Stimulated activated CD4-positive, alpha-beta T cell treated with anti-CD3 and anti-CD28 coated beads, Interleukin-12 subunit alpha, Interleukin-12 subunit beta, amount 100 ng/mL, for 4 hours (primary cell): Measurements from ENCODE around the gene RNF130.
"Not testable (repeated sequence)": the region's sequence is repeated elsewhere in the genome, so short reads cannot be mapped to it uniquely, and the experiment has no call there.

Source experiments
- DNase-seq: peaks from one replicate; pipeline ENCODE4 v3.0.0-alpha.2; 2020

The RNF130 gene

DNA sequence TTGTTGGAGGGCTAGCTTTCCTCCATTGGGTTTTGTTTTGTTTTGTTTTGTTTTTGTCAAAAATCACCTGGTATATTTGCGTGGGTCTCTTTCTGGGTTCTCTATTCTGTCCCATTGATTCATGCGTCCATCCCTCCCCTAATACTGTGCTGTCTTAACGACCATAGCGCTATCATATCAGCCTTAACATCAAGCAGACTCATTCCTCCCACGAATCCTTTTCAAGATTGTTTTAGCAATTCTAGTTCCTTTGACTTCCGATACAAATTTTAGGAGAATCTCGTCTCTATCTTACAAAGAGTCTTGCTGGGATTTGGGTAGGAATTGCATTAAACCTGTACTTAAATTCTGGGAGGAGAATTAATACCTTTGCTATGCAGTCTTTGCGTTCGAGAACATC is 31.1 kb upstream of the RNF130 start:
- no peak for DNase-seq

DNA sequence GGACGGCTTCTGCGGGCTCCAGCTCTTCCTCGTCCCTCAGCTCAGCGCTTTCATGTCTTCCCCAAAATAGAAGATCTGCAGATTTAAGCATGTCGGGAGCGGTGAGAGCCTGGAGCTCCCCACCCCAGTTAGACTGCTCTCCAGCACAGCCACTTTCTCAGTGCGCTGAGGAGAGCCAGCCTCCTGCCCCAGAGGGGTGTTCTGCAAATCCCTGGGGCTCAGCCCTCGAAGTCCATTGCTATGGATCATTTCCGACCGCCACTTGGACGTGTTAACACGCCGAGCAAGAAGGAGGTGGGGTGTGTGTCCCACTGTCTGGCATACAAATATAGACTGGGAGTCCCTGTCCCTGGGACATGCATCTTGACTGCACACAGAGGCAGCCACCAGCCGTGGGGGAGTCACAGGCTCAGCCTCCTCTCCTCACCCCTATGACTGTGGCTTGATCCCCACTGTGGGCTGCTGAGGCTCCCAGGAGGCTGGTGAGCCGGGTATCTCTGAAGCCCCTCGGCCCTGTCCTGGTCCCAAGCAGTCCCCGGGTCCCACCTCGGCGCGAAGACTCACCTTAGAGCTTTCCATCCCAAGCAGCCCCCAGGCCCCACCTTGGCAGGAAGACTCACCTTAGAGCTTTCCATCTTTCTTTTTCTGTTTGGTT is 30.0 kb upstream of the RNF130 start:
- DNase-seq: no peak

DNA sequence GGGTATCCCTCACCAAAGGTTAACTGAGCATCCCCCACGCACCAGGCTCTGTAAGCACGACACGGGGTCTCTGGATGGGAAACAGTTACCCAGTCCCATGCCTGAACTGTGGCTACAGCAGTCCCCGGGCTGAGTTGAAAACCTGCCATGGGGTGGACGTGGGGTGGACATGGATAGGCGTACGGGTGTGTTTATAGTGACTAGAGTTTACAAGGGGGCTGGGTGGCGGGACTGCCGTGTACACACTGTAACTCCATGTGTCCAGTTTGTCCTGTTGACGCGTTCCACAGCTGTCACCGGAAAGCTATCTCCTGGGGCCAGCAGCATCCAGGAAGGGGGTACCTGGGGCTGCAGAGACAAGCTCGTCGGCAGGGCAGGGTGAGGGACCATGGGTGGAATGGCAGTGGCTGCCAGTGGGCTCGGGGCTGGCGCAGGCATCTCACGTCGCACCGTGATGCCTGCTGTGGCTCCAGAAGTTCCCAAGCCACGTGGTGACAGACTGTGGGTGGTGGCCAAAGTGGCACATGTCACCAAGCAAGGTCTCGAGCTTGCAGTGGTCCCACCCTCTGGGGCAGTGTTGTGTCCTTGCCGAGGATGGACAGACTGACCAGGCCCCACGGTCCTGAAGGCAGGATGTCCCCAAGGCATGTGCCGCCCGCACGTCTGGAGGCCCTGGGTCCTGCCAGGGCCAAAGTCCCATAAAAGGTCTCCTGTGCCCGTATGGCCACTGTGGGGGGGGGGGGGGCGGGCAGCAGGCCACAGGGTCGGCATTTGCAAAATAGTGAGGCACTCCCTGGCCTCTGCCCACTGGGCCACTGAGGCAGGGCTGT is 29.3 kb upstream of the RNF130 start:
- DNase-seq: no peak

DNA sequence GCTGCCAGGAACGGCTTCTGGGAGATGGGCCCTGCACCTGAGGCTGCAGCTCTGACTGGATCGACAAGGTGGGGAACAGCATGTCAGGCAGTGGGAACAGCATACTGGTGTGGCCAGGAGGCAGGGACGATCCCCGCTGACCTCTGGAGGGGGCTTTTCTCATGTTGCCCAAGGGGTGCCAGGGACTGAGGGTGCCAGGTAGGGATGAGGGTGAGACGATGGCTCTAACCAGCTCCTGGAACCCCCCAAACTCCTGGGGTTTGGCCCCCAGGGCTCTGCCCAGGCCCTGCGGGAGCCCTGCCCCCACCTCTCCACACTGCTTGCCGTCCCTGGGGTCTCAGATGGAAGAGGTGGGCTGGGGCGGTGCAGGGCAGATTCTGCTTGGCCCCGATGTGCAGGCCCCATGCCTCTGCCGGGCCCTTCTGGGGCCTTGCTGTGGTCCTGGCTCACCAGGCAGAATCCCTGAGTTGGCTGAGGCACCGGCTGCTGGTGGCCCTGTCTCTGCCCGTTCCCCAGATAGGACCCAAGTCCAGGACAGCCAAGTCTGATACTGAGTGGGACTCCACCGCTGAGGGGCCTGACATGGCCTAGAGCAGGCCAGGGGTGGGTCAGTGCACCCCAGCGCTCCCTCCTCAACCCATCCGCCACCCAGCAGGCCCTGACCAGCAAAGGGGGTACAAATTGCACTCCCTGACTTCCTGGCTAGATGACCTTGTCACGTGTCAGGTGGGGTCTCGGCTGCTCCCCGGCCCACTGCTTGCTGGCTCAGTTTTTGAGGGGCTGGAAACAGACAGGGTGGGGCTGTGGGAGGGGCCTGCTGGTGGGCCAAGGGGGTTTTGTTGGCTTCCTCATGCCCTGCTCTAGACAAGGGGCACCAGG is 28.4 kb upstream of the RNF130 start:
- no peak for DNase-seq

DNA sequence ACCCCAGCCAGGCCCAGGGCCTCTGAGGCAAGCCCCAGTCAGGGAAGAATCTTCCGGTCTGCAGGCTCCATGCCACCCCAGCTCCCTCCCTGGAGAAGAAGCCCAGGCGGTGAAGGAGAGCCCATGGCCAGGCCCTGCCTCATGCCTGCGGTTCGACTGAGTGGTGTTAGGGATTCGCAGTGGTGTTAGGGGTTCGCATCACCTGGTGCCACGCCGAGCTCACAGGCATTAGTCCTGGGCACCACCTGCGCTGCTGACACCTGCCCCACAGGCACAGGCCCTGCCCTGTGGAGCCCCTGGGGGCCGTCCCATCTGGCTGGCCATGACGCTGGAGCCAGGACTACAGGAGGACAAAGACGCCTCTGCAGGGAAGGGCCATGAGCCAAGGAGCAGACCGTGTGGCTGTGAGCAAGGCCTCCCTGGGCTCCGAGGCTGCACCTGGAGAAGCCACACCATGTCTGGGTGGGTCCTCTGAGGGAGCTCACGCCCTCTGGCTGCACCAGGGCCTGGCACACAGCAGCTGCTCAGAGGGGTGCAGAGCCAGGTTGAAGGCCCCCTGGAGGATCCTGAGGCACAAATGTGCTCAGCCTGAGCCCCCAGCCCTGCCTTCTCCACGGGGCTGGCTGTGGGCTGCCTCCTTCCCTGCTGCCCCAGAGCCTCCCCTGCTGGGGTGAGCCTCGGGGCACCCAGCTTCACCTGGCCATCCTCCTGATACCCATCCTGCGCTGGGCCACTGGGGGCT is 27.6 kb upstream of the RNF130 start:
- DNase-seq: no peak

DNA sequence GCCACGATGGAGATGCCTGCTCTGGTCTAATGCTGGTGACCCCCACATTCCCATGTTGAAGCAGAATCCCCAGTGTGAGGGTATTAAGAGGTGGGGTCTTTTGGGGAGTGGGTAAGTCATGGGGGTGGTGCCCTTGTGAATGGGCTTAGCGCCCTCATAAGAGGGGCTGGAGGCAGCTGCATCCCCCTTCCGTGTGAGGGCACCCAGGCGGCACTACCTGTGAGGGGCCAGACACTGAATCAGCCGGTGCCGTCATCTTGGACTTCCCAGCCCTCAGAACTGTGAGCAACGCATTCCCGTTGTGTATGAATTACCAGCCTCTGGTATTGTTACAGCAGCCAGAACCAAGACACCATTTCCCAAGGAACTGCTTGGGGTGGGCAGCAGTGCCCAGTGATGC is 27.0 kb upstream of the RNF130 start:
- DNase-seq: no peak

DNA sequence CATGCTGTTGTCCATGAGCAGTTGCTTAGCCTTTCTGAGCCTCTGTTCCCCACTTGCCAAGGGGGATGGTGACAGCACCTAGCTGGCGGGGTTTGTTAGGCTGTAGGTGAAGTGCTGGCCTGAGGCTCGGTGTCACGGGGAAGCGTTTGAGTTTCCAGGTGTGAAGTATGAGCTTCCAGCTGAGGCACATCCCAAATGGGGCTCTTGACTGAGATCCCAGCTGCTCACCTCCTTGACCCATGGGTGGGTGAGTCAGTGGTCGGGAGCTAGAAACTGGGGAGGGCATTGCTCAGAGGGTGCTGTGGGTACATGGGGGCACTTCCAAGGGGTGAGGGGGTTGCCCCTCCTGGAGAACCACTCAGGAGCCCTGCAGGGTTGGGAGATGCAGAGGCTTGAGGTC is 26.4 kb upstream of the RNF130 start:
- DNase-seq: no peak

DNA sequence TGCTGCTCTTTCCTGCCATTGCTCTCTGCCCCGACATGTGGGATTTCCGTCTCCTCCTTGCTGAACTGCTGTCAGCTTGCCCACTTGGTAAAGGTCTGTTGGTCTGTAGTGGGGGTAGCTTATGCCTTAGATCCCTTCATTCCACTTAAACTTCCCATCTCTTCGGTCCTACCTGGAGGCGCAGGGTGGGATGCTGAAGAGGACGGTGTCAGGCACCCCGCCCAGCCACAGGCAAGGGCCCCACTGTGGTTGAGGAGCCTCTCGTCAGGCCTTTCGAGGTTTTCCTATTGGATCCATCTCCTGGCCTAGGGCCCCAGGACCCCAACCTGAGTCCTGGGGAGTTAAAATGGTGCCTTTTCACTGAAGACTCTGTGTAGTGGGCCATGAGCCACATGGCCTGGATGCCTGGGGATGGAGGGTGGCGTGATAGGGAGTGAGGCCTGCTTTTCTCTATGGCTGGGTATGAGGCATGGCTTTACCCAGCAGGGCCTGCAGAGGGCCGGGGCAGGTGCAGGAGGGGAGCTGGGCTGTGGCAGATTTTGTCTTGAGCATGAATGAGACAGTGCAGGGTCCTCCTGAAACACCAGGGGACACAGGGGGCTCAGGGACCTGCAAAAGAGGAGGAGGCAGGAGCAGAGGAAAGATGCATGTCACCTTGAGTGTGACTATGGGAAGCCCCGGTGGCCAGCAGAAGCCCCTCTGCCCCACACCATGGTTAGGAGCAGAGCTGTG is 25.8 kb upstream of the RNF130 start:
- no peak for DNase-seq

DNA sequence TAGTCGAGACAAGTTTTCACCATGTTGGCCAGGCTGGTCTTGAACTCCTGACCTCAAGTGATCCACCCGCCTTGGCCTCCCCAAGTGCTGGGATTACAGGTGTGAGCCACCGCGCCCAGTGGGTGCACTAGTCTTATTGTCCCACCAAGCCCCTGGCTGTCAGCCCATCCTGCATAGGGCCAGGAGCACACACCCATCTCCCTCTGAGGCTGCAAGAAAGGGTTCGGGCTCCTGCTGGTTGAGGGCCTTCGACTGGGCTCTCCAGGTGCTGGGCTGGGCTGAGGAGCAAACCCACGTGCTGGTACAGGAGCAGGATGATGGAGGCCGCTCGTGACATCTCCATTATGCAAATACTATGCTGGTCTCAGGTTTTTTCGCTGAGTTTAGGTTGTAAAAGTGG is 25.1 kb upstream of the RNF130 start:
- DNase-seq: no peak

DNA sequence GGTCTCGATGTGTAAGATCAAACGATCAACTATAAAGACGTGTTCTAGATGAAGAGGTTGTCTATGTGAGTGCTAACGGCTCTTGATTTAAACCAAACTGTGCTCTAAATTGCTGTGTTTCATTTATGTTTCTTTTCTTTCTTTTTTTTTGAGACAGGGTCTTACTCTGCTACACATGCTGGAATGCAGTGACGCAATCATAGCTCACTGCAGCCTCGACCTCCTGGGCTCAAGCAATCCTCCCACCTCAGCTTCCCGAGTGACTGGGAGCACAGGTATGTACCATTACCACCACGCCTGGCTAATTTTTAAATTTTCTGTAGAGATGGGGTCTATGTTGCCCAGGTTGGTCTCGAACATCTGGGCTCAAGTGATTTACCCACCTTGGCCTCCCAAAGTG is 24.0 kb upstream of the RNF130 start:
- DNase-seq: no peak

DNA sequence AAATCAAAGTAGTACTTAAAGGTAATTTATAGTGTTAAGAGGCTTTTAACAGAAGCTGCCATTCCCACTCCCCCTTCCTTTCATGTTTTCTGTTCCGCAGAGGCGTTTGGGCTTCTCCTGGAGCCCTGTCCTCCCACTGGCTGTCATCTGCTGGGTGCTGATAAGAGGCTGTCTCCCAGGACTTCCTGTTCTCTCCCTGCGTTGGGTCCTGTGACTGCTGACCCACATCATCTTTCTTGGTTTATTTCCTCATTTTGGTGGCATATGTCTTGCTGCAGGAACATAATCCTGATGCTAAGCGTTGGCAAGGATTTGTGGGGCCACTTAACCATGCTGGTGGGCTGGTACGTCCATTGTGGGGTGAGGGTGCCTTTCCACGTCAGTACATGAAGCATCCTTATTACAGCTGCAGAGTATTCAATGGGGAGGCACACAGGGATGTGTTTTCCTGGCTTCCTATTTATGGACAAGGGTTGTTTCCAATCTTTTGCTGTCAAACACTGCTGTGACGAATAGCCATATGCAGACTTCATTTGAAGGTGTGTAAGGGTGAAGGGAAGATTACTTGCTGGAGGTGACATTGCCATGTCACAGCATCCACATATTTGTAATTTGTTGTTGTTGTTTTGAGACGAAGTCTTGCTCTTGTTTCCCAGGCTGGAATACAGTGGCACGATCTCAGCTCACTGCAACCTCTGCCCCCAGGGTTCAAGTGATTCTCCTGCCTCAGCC is 22.3 kb upstream of the RNF130 start:
- DNase-seq: no peak

DNA sequence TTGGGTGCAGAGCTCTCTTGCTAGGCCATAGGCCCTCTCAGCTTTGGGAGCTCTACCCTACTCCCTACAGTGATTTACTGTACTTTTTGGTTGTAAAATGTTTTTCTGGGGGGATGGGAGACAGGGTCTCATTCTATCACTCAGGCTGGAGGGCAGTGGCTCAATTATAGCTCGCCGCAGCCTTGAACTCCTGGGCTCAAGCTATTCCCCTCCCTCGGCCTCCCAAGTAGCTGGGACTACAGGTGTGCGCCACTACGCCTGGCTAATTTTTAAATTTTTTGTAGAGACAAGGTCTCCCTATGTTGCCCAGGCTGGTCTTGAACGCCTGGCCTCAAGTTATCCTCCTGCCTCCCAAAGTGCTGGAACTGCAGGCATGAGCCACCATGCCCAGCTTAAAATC is 21.7 kb upstream of the RNF130 start:
- DNase-seq: no peak

DNA sequence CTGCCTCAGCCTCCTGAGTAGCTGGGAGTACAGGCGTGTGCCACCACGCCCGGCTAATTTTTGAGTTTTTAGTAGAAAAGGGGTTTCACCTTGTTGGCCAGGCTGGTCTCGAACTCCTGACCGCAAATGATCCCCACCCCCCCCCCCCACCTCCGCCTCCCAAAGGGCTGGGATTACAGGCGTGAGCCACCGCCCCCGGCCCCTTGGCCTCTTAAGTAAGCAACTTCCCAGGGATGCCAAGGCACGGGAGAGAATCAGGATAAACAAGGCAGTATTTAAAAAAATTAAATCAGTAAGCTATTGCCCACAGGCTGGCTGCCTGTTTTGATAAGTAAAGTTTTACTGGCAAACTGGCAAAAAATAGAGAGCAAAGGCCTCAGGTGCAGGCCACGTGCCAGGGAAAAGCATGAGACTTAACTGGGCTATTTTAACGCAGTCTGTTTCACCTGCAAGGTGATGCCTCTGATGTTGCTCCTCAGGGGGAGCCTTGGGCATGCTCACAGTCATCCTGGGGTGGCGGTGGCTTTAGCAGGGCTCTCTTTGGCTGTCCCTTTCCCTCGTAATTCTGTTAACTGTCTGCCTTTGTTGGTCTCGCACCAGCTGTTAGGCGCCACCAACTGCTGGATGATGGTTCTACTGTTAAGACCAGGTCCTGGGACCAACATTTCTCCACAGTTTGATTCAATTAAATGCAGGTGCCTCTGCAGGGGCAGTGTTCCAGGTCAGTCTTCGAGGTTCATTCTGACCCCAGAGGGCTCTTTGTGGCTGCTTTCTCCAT is 19.4 kb upstream of the RNF130 start:
- DNase-seq: no peak

DNA sequence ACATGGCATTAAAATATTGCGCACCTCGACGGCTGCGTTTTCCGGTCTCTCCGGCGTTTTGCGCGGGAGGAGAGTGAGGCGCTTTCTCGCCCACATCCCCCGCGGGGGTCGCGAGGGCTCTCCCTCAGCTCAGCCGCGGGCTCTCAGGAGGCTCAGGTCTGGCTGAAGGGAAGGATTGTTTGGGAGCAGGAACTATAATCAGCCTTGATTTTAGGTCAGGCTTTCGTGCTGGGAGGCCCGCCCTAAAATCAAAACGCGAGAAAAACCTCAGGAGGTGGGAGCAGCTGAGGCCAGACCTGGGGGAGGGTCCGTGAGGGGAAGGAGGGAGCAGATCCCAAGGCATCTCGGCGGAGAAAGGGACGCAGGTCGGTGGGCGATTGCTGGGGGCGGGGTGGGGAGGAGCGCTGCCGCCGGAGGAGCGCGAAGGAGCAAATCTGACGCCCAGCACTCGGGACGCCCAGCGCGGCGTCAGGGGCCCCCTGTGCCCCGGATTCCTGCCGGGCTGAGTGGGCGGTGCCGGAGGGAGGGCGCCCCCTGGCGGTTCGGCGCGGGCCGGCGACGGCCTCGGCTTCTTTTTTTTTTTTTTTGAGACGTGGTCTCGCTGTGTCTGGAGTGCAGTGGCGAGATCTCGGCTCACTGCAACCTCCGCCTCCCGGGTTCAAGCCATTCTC is 18.7 kb upstream of the RNF130 start:
- peak; percentile 79 for DNase-seq

DNA sequence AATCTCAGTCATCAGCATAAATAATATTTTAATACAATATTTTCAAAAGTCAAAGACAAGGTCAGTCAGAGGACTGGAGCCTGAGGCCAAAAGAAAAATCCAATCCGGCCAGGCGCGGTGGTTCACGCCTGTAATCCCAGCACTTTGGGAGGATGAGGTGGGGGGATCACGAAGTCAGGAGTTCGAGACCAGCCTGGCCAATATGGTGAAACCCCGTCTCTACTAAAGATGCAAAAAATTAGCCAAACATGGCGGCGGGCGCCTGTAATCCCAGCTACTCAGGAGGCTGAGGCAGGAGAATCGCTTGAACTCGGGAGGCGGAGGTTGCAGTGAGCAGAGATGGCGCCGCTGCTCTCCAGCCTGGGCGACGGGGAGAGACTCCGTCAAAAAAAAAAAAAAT is 18.1 kb upstream of the RNF130 start:
- DNase-seq: not testable (repeated sequence)

DNA sequence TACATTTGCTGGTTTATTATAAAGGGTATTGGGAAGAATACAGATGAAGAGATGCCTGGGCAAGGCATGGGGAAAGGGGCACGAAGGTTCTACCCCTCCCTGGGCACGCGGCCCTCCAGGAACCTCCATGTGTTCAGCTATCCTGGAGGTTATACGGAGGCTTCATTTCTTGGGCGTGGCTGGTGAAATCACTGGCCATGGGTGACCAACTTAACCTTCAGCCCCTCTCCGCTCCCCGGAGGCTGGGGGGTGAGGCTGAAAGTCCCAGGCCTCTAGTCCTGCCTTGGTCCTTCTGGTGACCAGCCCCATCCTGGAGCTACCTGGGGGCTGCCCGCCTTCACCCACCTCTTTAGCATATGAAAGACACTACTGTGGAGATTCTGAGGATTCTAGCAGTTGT is 17.0 kb upstream of the RNF130 start:
- DNase-seq: no peak

DNA sequence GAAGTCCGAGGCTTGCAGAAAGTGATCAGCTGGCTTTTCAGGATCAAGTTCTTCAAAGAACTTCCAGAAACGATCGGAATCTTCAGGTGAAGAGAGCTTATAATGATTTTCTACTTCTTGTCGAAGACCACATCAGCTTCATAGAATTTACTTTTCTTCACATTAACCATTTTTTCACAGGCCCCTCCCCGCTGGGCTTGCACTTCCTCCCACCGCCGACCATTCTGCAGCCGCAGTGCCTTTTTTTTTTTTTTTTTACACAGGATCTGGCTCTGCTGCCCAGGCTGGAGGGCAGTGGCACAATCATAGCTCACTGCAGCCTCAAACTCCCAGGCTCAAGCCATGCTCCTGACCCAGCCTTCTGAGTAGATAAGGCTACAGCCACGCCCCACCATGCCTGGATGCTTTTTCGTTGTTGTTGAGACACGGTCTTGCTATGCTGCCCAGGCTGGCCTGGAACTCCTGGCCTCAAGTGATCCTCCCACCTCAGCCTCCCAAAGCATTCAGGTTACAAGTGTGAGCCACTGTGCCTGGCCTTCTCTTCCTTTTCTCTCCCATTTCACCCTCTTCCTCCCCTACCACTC is 15.3 kb upstream of the RNF130 start:
- no peak for DNase-seq

DNA sequence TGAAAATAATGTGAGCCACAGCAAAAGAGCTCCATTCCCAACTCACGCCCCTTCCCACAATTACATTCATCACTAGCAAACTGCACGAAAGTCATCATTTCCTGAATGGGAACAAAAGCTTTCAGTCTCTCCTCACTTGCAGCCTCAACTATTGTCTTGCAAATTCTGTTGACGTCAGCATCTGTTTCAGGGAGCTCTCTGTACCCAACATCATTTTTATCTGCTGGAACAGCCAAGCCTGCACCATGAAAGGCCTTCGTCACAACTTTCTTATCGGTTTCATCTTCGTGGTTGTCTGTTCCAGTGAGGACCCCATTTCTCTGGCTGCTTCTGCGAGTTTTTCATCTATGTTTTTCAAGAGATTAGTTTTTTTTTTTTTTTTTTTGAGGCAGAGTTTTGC is 14.3 kb upstream of the RNF130 start:
- DNase-seq: no peak

DNA sequence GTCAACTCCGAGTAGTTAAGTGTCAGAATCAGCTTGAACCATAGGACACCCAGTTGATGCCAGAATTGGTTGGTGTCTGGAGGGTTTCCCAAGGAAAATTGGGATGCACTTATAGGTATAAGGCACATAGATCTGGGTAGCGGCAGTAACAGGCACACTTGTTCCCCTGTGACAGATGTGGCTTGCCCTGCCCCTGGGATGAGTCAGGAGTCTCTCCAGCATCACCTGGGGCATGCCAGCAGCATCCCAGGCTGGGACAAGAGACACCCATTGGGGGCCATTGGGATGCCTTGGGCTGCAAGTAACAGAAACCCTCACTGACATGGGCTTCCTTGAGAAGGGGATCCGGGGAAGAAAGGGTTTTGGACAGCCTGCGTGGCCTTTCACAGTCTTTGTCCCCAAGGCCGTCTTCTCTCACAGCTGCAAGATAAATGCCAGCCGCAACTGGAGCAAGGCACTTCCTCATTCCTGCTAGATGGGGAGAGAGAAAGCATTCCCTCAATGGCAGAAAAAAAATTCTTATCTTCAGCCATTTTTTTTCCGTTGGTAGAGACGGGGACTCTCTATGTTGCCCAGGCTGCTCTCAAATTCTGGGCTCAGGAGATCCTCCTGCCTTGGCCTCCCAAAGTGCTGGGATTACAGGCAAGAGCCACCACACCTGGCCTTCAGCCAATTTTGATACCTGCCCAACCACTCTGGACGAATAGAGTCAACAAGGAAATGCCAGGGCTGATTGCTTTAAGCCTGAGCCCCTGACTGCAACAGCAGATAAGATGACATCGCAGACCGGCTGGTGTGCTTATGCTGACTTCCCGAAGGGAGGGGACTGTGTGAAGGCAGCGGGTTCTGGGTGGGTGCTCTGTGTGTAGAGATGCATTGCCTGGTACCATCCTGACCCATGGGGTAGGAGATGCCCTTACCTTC is 13.3 kb upstream of the RNF130 start:
- no peak for DNase-seq
